HG03095 (cell line): Measurements from ENCODE around the gene NXN.
"Not testable (repeated sequence)": the region's sequence is repeated elsewhere in the genome, so short reads cannot be mapped to it uniquely, and the experiment has no call there.

ENCODE experiments used
- ATAC-seq: cut with Tn5 transposase; IDR thresholded peaks from one replicate; pipeline ENCODE4 v1.9.1; 2021; ENCODE audit warnings: moderate library complexity; ENCODE audit not compliant: unreplicated experiment

NXN gene

DNA sequence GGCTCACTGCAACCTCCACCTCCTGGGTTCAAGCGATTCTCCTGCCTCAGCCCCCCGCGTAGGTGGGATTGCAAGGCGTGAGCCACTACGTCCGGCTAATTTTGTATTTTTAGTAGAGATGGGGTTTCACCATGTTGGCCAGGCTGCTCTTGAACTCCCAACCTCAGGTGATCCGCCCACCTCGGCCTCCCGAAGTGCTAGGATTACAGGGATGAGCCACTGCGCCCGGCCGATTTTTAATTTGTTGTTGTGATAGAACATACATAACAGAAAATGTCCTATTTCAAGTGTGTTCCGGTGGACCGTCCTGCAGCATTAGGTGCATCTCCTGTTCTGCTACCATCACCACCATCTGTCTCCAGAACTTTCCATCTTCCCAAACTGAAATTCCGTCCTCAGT is 55.3 kb downstream of the NXN start:
- not testable (repeated sequence) for ATAC-seq

DNA sequence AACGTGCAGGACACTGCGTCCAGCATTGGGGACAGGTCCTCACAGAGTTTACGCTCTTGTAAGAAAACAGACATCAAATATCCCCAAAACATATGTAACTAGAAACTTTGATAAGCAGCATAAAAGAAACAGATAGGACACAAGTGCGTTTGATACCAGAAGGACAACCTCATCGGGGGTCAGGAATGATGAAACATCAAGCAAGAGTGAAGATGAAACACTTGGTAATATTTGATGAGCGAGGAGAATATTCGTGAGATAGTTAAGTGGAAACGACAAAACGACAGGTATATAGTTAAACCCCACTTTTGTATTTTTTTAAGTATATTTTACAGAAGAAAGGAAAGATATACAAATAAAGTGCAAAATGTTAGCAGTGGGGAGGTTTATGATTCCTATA is 55.9 kb downstream of the NXN start:
- ATAC-seq: no peak

DNA sequence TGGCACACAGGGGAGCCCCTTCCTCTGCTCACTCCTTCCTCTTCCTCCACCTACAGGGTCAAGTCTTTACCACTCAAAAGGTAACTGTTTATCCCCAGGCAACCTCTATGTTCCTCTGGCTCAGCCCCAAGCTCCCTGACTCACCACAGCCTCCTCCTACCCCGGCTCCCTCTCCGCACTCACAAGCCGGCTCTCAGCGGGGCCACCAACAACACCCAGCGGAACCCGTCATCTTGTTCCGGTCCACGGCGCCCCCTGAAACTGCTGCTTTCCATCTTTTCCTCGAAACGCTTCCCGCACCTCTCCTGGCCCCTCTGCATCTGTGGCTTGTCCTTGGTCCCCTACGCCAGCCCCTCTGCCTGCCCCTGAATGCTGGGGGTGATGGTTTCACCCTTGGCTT is 58.4 kb downstream of the NXN start:
- ATAC-seq: no peak

DNA sequence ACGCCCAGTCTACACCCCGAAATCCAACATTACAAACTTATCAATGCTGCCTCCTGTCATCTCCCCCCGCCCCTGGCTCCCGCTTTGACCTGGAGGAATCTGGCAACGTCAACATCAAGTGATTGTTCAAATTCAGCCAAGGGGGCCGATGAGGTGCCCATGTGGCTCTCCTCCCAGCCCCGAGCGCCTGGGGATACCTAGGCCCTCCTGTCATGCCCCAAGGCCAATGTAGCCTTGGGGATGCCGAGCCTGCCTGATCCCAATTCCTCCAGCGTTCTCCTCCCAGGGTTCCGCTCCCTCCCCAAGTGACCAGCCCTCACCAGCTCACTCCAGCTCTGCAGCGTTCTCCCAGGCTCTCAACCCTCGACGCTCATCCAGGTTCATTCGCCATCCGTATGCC is 59.4 kb downstream of the NXN start:
- no peak for ATAC-seq

DNA sequence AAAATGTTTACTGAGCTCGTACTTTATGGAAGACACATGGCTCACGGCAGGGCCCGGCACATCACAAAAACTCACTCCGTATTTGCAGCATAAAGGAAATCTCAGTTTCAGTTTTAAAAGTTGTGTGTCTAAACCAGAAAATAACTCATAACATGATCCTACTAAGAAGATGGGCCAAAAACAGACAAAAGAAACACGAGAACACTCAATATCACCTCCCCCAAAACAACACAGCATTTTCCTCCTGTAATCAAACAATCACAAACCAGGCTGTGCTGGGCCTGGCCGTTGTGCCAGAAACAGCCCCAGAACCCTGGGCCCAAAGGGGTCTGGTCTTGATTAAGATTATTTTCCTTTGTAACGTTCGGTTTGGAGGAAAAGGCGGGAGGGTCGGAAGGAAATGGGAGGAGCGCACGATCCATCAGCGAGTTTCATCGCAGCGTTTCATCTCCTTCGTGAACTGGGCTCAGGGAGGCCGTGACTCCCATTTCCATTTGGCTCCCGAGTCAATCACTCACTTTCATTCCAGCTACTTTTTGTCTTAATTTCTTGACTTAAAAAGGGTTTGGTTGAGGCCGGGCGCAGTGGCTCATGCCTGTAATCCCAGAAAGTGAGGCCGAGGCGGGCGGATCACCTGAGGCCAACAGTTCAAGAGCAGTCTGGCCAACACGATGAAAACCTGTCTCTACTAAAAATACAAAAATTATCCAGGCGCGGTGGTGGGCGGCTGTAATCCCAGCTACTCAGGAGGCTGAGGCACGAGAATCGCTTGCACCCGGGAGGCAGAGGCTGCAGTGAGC is 61.4 kb downstream of the NXN start:
- no peak for ATAC-seq

DNA sequence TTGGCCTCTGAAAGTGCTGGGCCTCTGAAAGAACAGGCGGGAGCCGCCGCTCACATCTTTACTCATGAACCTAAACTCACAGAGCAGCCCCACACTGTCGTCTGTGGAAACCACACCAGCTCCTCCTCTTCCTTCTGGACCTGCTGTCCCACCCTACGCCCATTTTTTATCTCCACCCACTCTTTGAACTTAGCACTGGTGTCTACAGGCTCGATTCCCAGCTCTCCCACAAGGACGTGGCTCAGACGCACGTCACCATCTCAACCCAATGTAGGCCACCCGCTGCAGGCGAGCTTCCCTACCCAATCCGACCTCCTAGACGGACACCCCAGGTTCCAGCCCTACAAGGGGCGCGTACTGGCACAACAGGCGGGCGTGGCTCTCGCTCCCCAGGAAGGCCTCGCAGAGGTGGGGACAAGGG is 62.2 kb downstream of the NXN start:
- no peak for ATAC-seq

DNA sequence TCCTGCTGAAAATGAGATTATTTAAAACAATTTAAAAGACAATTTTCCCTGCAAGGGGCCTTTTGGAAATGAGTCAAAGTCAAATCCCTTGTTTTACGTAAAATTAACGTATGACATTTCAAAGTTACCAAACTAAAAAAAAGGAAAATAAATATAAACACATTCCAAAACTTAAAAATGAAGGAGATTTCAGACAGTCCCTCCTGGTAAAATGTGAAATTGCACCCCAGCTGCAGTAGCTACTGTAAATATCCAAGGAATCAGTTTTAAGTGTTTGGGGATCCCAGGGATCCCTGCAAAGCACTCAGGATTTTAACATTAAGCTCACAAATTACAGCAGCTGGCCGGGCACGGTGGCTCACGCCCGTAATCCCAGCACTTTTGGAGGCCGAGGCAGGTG is 63.3 kb downstream of the NXN start:
- no peak for ATAC-seq

DNA sequence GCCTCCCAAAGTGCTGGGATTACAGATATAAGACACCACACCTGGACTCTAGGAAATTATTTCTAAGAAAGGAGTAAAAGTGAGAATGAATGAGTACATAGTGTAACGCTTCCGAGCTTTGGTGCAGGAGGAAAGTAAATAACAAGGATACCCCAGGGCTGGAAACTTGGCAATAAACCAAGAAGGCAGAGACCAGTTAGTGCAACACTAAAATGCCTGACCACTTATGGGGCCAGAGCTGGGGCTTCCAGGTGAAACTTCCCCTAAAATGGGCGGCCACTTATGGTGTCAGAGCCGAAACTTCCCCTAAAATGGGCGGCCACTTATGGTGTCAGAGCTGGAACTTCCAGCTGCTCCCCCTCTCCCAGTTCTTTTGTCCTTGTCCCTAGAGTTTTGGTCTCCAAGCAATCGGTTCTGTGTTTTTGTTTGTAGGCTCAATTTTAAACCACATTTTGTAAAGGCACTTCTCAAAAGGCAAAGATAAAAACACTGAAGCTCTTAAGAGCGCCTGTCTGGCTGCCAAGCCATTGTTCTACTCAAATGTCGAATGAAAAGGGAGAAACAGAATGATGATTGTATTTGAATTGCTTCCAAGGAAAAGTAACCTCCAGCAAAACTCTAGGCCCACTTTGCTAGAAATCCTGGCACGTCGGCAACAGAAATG is 63.9 kb downstream of the NXN start:
- no peak for ATAC-seq

DNA sequence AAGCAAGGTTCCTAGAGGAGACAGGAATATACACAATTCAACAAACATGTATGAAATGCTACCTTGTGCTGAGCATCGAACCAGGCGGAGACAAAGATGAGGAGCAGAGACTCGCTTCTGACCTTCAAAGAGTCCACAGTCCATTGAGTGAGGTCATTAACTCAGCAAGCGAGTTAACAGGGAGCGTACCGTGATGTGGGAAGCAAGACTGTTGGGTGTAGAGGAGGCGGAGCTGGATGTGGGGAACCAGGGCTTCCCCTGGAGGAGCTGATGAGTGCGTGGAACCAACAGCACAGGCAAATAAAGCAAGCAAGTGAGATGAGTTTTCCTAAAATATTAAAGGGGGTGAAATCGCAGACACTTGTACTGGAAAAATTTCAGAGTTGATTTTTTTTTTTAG is 65.0 kb downstream of the NXN start:
- no peak for ATAC-seq

DNA sequence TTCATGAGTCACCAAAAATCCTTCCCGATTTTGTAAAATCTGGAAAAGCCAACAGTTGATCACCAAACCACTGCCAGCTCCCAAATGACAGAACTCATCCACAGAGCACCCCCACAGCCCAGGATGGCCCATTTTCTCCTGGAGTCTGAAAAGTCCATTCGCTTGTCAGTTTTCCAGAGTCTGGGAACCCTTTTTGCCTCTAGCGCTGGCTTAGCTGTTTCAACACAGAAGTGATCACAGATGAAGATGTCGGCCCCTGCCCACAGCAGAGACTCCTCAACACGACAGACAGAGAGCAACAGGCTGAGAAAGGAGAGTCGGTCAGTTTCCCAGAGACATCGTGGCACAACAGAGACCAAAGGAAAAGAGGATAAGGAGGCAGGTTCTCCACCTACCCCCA is 66.4 kb downstream of the NXN start:
- ATAC-seq: no peak

DNA sequence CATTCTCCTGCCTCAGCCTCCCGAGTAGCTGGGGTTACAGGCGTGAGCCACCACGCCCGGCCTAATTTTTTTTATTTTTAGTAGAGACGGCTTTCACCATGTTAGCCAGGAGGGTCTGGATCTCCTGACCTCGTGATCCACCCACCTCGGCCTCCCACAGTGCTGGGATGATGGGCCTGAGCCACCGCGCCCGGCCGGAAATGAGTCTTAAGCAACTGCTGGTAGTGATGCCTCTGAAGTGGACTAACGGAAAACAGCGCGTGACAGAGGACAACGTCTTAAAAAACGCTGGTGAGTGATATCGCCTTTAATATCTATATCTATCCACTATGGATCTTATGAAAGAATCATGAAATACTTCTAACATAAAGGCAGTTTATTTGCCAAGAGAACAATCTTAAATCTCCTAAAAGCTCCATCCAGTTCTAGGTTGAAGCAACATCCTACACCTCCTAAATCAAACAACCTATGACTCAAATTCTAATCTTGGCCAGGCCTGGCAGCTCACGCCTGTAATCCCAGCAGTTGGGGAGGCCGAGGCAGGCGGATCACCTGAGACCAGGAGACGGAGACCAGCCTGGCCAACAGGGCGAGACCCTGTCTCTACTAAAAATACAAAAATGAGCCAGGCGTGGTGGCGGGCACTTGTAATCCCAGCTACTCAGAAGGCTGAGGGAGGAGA is 69.8 kb downstream of the NXN start:
- no peak for ATAC-seq

DNA sequence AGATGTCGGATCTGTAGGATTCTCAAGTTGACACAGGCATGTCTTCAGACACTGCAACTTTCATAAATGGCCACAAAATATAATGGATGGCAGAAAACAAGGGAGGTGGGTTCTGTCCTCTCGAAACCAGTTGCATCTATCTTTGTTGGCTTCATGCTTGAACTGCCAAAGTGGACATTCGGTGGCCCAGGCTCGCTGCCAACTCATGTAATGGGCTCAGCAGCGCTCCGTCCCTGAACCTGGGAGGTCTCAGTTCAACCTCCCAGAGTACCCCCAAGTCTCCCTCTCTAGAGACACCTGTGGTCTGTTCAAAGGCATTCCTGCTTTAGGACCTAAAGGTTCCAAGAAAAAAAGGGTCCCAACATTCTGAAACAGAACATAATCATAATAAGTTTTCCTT is 71.9 kb downstream of the NXN start:
- ATAC-seq: no peak

DNA sequence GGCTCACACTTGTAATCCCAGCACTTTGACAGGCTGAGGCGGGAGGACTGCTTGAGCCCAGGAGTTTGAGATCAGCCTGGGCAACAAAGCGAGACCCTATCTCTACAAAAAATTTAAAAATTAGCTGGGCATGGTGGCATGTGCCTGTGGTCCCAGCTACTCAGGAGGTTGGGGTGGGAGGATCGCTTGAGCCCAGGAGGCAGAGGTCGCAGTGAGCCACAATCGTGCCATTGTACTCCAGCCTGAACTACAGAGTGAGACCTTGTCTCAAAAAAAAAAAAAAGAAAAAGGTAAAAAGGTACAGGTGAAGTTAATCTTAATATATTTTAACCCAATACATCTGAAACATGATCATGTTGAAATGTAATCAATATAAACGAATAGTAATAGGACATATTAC is 73.9 kb downstream of the NXN start:
- not testable (repeated sequence) for ATAC-seq

DNA sequence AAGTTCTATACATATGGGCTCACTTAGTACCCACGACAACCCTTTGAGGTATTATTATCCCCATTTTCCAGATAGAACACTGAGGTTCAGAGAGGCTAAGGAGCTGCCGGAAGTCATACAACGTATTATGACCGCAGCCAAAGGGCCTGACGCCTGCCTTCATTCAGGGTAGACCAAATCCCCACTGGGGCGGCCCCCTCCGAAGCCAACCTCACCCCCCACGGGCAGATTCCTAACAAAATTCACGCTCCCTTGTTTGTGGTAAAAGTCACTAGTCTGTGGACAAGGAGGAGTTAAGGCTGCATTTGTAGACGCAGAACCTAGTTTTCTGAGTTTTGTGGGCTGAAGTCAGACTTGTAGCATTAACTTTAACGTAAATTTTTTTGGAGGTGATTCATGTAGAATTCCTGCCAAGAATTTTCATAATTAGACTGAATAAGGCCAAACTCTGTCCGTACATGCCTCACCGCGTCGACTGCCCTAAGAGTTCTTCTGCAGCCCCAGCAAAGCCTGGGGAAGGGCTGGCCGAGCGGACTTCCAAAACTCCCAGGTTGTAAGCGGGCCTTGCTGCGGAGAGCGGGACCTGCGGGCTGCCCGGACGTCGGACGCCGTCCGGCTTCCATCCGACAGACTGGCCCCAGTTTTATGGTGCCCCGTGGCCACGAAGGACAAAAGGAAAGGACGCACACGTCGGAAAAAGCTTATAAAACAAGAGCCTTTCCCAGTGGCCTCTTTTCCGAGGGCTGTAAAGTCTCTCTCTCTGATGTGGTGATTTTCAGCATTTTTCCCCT is 75.7 kb downstream of the NXN start:
- no peak for ATAC-seq

DNA sequence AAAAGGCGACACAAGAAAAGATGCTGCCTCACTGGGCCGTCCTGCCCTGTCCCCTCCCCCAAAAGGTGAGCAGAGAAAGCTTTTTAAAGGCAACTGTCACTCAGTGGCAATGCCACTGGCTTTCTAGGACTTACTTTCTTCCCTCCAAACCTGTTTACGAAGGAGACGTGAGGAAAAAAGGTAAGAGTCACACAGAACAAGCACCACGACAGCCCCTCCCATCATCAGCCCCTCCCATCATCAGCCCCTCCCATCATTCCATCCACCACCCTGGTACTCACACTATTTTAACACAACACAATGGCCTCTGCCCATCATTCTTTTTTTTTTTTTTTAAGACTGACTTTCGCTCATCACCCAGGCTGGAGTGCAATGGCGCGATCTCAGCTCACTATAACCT is 77.1 kb downstream of the NXN start:
- ATAC-seq: no peak

DNA sequence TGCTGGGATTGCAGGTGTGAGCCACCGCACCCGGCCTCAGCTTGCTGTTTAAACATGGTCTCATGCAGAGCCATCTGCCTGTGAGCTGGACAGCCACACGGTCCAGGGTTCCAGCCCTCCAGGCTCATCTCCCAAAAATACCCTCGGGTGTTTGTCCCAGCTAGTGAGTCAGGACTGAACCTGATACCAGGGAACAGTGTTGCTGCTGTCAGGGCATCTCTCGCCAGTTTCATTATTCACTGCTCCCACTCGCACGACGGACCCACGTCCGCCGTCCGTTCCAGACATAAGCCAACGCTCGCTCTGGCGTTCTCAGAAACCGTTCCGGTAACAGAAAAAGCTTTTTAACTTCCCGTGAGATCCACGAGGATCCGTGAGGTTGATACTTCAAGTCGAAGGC is 77.6 kb downstream of the NXN start:
- ATAC-seq: no peak

DNA sequence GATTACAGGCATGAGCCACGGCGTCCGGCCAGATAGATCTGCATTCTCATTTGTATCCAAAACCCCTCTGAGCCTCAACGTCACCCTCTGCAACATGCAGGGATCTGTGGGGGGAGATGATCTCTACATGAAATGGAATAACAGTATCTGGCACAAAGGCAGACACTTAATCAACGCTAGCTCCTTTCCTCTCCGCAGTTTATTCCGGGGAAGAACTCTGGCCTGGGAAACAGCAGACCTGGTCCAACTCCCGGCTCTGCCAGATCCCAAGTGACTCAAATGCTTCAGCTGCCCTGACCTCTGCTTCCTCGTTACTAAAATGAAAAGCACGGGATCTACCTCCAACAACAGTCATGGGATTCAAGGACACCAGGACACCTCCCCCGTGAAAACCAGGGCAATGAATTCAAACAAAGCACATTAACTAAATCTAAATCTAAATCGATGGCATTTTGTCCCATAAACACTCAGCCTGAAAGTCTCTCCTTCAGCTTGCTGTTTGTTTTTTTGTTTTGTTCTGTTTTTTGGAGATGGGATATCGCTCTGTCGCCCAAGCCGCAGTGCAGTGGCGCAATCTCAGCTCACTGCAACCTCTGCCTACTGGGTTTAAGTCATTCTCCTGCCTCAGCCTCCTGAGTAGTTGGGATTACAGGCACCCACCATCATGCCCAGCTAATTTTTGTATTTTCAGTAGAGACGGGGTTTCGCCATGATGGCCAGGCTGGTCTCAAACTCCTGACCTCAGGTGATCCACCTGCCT is 78.2 kb downstream of the NXN start:
- no peak for ATAC-seq

DNA sequence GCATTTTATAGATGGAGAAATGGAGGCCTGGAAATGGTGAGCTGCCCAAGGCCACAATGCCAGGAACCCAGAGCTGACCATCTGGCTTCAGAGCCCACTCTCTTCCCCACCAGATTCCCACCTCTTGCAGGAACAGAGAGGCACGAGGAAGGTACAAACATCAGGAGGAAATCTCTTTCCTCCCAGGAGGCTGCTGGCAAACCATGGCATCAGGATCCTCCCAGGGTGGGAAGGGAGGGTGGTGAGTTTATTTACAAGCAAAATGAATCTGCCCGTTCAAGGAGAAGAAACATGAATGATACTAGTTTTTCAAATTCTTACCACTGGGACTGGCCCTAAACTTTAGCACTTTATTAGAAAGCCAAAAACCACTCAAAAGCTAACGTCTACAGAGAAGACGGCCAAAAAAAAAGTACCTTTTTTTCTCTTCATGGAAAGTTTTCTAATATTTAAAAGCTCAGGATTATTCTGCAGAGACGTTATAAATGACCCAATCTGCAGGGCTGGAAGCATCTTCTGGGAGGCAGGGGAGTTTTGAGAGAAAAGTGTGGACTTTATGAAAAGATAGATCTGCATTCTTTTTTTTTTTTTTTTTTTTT is 79.1 kb downstream of the NXN start:
- no peak for ATAC-seq

DNA sequence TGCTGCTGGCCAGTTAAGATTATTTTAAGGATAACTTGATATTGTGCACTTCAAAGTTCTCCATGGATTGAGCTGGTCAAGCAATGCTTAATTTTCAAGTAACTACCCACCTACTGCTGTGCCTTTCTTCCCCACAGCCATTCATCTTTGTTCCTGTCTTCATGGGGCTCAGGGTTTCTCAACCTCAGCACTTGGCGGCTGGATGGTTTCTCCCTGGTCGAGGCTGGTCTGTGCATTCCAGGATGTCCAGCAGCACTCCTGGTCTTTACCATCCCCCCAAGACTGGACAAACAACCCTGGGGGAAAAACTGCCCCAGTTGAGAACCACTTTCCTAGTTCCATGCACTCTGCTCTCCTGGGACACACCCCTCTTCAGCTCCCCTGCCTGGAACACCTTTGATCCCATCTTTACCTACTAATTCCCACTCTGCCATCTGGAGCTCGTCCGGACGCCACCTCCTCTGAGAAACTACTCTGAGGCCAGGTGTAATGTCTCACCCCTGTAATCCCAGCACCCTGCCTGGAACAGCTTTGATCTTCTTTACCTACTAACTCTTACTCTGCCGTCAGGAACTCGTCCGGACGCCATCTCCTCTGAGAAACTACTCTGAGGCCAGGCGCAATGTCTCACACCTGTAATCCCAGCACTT is 81.5 kb downstream of the NXN start:
- no peak for ATAC-seq
